ENCODE results near the gene SH2D2A. TPM values are rescaled to one million over a fixed set of nuclear protein-coding genes. Genes with fewer than 3 reads are reported as not detected.
"Not testable (repeated sequence)": the region's sequence is repeated elsewhere in the genome, so short reads cannot be mapped to it uniquely, and the experiment has no call there.

The SH2D2A gene
- total RNA-seq, 1 donor from 2014 or later, result 4.7 TPM

DNA sequence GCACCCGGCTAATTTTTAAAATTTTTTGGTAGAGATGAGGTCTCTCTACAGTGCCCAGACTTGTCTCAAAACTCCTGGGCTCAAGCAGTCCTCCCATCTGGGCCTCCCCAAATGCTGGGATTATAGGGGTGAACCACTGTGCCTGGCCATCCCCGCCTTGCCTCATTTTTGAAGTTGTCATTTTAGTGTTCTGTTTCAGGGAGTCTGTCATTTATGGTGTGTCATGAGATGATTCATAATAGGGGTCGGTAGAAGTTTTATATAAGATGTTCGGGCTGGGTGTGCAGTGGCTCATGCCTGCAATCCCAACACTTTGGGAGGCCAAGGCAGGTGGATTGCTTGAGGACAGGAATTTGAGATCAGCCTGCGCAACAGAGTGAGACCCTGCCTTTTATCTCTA lies 40.8 kb downstream of the SH2D2A start:
- no peak for DNase-seq (ENCODE audit: low spot score)

DNA sequence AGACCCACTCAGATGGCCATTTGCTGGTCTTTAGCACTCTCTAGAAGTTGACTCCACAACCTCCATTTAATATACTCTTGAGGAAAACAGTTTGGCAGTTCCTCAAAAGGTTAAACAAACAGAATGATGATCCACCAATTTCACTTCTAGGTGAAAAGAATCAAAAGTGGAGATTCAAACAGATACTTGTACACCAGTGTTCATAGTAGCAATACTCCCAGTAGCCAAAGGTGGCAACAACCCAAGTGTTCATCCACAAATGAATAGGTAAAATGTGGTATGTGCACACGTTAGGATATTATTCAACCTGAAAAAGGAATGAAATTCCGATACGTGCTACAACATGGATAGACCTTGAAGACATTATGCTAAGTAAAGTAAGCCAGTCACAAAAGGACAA lies 43.0 kb downstream of the SH2D2A start:
- no peak for DNase-seq (ENCODE audit: low spot score)

DNA sequence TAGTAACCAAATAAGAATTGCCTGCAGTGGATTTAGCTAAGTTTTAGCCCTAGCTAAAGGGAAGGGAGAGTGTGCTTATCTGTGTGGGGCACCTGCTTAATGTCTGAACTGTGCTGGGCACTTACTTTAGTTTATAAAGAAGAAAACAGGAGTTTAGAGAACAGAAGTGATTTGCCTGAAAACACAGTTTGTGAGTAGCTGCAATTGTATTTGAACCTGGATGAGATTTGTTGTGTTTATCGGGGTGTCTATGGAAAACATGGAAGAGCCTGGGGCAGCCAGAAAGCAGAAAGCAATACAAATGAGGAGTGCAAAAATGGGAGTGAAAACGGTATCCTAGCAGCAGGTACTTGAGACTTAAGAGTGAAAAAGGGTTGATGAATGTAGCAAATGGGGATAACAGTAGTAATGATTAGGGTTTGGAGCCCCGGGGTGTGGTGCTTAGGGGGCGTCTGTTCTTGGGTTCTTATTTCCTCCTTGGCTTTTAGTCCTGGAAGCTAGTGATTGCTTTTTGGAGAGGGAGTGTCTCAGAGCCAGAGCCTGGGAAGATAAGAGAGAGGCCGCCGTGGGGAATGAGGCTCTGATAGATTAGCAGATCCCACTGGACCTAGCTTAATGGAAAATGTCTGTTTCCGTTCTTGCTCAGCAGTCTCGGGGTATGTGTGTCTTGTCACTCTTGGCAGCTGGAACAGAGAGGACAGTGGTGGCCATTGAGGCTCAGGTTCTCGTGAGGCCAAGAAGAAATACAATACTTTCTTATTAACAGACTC lies 43.7 kb downstream of the SH2D2A start:
- no peak for DNase-seq (ENCODE audit: low spot score)

DNA sequence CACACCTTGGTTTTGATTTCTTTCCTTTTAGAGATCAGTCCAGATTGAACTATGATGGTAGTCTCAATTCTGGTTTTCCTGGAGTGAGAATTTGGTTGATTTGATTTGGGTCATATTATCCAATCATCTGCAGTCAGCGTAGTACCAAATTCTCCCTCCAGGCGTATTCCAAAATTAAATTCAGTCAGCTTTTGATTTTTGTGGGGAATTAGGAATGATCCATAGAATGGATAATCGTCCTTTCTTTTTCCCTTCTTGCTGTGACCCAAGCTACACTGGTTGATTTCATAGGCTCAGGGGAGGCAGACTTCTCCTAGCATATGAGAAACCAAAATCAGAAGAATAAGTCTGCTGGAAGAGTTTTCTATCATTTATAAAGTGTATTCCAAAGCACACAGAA lies 44.4 kb downstream of the SH2D2A start:
- DNase-seq (ENCODE audit: low spot score), result no peak

DNA sequence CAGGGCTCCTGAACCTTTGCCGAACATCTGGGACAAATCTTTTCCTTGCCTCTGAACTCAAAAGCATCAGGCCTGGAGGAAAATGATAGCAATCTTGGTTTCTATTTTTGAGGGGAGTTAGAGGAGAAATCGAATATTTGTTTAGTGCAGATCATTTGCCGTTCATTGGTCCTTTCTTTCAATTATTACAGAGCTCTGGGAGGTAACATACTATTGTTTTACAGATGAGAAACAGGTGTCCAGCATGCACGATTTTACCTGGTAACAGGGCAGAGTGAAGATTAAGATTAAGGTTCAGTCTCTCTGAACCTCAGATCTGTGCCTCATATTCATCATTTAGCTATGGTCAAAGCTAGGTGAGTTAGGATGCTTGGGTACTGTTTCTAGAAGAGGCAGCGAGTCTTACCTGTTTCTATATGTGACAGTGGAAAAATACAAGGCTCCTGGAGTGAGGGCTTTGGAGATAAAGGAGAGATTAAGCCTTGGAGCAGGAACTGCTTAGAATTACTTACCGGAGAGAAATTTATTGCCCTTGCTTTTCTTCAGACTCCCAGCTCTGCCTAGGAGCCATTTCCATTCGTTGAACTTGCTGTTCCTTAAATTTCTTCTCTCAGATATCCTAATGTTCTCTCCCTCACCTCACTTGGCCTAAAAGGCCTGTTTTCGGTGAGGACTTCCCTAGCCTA lies 47.9 kb downstream of the SH2D2A start:
- no peak for DNase-seq (ENCODE audit: low spot score)

DNA sequence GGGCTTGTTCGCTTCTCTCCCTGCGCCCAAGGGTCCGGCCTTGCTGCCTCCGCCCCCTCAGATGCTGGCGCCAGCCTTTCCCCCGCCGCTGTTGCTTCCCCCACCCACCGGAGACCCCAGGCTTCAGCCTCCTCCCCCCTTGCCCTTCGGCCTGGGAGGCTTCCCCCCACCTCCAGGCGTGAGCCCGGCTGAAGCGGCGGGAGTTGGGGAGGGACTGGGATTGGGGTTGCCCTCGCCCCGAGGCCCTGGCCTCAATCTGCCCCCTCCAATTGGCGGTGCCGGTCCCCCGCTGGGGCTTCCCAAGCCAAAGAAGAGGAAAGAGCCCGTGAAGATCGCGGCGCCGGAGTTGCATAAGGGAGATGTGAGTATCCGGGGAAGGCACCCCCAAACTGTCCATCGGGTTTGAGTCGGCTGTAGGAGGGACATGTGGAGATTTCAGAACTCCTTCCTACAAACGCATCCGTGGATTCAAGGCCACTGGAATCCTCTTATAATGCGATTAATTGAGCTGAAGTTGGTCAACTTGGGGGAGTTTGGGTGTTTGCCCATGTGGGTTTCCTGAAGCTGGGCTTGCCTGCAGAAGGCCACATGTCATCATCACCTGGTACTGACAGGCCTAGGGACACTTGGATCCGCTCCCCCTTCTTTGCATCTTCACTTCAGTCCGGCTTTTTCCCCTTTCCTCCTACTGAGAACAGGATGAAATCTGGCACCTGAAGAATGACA lies 48.6 kb downstream of the SH2D2A start:
- DNase-seq (ENCODE audit: low spot score), result no peak

DNA sequence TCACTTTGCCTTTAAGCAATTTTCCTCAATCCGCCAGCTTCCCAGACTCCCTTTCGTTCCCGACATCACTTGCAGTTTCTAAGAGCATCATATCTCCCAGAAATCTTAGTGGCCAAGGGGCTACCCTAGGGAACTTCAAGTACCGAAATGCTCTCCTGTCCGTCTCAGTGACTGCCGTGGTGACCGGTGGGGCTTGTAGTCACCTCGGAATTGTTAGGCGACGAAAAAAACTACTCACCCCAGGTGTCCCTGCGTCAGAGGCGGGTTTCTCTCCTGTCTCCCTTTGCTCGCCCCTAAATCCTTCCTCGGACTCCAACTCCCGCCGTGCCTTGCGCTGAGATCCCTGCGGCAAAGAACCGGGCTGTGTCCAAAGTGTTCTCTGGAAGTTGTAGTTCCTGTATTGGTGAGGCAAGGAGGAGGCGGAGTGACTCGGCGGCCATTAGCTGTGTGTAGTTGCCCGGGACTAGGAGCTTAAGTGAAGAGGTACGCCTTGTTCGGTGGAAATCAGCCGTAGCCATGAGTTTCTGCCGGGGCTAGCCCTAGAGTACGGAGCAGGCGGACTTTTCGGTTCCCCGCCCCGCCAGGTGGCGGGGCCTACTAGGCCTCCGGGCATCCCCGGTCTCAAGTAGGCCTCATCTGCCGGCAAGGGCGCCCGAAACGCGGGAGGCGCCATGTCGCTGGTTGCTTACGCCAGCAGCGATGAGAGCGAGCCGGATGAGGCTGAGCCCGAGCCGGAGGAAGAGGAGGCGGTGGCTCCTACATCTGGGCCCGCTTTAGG lies 49.4 kb downstream of the SH2D2A start, which contains the start of gene PRCC:
TSS of gene PRCC (plus strand) at position 435 of the 778 bp plus-strand sequence. CDS start at position 672, 237 bp downstream.
- DNase-seq (ENCODE audit: low spot score), result peak; percentile 97

DNA sequence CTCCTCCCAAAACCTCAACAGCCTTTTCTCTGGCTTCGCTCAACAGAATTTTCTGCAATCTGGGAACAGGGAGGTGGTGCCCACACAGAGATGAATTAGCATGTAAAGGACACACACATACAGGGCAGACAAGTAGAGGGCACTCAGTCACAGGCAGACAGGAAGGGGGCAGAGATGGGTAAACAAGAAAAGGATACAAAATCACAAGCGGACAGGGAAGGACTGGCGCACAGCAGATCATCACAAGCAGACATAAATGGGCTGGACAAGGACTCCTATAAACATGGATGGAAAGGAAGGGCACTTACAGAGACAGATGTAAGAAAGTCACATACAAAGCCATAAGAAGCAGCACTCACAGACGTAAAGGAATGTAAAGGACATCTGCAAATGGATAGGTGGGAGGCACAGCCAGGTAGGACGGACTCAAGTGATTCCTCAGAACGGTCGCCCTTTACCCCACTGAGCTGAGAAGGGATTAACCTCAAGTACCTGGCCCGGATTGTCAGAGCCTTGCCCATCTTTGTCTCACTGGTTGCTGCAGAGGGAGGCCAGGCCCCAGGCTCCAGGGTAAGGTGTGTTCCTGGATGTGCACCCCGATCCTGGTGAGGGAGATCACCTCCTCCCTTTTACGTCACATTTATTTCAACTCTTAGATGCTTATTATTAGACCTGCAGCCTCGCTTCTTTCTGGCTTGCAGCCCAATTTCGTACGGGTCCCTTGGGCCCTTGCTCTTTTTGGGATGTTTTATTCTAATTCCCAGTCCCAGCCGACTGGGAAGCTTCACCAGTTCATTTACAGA lies 50.1 kb downstream of the SH2D2A start:
- DNase-seq (ENCODE audit: low spot score), result no peak

DNA sequence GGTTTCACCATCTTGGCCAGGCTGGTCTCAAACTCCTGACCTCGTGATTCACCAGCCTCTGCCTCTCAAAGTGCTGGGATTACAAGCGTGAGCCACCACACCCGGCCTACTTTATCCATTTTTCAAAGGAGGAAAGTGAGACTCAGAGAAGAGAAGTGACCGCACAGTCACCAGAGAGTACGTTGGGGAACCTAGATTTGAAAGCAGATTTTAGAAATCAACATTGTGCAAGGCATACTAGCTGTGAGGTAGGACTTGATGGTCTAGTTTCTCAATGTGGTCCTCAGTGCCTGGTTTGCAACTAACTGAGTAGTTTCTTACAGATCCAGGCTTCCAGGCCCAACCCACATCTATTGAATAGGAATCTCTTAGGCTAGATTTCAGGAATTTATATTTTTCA lies 51.0 kb downstream of the SH2D2A start:
- DNase-seq (ENCODE audit: low spot score), result no peak

DNA sequence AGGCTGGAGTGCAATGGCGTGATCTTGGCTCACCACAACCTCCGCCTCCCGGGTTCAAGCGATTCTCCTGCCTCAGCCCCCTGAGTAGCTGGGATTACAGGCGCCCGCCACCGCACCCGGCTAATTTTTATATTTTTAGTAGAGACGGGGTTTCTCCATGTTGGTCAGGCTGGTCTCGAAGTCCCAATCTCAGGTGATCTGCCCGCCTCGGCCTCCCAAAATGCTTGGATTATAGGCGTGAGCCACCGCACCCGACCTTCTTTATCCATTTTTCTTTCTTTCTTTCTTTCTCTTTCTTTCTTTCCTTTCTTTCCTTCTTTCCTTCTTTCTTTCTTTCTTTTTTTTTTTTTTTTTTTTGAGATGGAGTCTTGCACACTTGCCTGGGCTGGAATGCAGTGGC lies 51.5 kb downstream of the SH2D2A start:
- DNase-seq (ENCODE audit: low spot score), result not testable (repeated sequence)

DNA sequence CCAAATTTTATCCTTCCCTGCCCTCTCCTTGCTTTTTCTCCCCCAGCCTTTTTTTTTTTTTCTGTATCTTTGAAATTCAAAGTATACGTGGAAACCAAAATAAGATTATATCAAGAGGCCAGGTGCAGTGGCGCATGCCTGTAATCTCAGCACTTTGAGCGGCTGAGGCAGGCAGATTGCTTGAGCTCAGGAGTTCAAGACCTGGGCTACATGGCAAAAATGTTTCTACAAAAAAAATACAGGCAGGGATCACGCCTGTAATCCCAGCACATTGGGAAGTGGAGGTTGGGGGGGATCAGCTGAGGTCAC lies 55.9 kb downstream of the SH2D2A start:
- DNase-seq (ENCODE audit: low spot score), result no peak

DNA sequence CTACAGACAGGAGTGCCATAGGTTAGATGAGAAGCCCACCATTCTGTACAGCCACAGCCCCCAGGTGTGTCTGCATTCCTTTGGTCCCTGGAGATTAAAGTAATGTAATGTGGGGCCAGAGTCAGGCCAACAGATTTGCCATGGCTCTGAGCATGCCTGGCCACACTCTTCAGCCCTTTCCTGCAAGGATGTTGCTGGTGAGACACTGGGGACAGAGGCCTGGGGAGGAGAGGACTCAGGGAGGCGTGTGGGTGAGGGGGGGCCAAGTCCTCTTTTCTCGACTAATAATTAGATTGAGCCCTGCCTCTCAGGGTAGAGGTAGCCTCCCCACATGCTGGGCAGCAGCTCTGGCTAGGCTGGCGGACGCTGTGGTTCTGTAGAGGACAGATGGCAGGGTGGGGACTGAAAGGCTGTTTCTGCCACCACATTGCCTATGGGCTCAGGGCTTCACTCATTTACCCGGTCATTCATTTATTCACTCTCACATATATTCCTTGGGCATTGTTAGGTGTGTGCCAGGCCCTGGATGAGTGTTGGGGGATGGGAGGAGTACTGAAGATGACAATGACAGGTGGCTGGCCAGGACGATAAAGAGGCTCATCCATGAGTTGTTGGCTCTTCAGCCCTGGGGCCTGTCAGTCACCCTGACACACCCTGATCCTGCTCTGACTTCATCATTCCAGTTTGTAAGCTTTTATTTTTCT lies 56.4 kb downstream of the SH2D2A start:
- DNase-seq (ENCODE audit: low spot score), result no peak

DNA sequence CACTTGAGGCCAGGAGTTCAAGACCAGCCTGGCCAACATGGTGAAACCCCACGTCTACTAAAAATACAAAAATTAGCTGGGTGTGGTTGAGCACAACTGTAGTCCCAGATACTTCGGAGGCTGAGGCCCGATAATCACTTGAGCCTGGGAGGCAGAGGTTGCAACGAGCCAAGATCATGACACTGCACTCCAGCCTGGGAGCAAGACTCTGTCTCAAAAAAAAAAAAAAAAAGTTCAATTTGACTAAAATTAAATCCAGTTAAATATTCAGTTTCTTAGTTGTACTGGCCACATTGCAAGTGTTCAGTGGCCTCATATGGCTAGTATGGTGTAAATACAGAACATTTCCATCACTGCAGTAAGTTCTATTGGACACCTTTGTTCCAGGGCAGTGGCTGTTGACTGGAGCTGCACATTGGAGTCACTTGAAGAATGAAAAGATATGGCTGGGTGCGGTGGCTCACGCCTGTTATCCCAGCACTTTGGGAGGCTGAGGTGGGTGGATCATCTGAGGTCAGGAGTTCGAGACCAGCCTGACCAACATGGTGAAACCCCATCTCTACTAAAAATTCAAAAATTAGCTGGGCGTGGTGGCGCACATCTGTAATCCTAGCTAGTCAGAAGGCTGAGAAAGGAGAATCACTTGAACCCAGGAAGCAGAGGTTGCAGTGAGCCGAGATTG lies 58.9 kb downstream of the SH2D2A start:
- DNase-seq (ENCODE audit: low spot score), result not testable (repeated sequence)

DNA sequence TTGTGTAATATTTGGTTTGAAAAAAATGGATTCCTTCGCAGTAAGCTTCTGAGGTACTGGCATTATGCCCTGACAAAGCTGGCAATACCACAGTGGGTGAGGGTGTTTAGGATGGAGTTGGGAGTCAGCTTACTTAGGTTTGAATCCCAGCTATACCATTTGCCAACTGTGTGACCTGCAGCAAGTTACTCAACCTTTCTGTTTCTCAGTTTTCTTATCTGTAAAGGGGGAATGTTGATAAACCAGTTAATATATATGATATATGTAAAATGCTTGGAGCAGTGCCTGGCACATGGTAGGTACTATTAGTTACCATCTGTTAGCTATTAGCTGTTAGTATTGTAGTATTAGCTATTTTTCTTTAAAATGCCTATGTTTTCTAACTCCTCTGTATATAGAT lies 60.3 kb downstream of the SH2D2A start:
- no peak for DNase-seq (ENCODE audit: low spot score)

Other genes starting within 250 kb of the SH2D2A start
- gene IQGAP3, start 244.3 kb downstream of the SH2D2A start, total RNA-seq, result 0.55 TPM
- not detected for gene TTC24, start 237.1 kb downstream of the SH2D2A start, total RNA-seq
- 55.1 TPM for gene NAXE, start 225.1 kb downstream of the SH2D2A start, total RNA-seq
- 40.4 TPM for gene GPATCH4, start 215.4 kb downstream of the SH2D2A start, total RNA-seq
- 0.35 TPM for gene HAPLN2, start 197.4 kb downstream of the SH2D2A start, total RNA-seq
- 0.16 TPM for gene BCAN, start 174.7 kb downstream of the SH2D2A start, total RNA-seq
- 49.5 TPM for gene NES, start 139.4 kb downstream of the SH2D2A start, total RNA-seq
- gene CRABP2, start 111.3 kb downstream of the SH2D2A start, total RNA-seq, result 6.7 TPM
- gene METTL25B, start 88.4 kb downstream of the SH2D2A start, total RNA-seq, result 20.0 TPM
- gene ISG20L2, start 88.1 kb downstream of the SH2D2A start, total RNA-seq, result 24.4 TPM
- gene MRPL24, start 75.8 kb downstream of the SH2D2A start, total RNA-seq, result 89.6 TPM
- gene HDGF, start 65.2 kb downstream of the SH2D2A start, total RNA-seq, result 154 TPM
- 64.4 TPM for gene PRCC, start 49.3 kb downstream of the SH2D2A start, total RNA-seq
- 0.10 TPM for gene INSRR, start 42.3 kb upstream of the SH2D2A start, total RNA-seq
- 1.8 TPM for gene NTRK1, start 44.0 kb upstream of the SH2D2A start, total RNA-seq
- gene PEAR1, start 76.9 kb upstream of the SH2D2A start, total RNA-seq, result 17.7 TPM
- gene LRRC71, start 103.8 kb upstream of the SH2D2A start, total RNA-seq, result 0.32 TPM
- 37.7 TPM for gene ARHGEF11, start 228.9 kb upstream of the SH2D2A start, total RNA-seq

Data from mesenteric fat pad (tissue), 1 donor.